ENCODE measurements around the gene LRP1B.

The LRP1B gene

DNA sequence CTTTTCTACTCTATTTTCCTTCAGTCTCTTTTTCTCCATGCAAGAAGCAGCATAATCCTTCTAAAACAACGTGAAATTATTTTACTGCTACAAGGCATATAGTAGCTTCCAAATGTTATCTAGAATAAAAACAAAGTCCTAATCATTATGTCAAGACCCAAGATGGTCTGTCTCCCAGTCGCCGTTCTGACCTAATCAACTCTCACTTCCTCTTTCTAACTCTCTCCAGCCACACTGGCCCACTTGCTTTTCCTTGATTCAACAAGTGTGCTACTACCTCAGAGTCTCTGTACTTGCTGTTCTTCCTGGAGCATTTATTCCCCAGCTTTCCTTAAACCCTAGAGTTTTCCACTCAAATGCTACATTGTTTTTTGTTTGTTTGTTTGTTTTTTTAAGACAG lies 1491.2 kb downstream of the LRP1B start:
- FAIRE-seq, result no peak

DNA sequence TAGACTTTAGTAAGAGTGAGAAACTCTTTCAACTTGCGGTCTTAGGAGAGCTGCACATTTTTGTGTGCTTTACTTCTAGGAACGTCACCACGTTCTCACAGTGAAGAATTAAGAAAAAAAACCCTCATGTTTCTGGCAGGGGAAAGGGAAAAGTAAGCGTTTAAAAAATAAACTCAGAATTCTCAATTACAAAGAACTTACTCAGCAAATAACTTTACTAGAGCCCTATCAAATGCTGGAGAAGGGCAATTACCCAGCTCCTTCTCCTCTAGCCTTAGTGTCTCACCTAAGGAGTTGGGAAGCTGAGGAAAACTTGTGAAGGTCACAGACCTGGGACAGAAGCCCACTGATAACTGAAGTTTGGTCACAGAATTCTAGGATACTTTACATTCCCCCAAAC lies 1500.3 kb downstream of the LRP1B start:
- no peak for FAIRE-seq

DNA sequence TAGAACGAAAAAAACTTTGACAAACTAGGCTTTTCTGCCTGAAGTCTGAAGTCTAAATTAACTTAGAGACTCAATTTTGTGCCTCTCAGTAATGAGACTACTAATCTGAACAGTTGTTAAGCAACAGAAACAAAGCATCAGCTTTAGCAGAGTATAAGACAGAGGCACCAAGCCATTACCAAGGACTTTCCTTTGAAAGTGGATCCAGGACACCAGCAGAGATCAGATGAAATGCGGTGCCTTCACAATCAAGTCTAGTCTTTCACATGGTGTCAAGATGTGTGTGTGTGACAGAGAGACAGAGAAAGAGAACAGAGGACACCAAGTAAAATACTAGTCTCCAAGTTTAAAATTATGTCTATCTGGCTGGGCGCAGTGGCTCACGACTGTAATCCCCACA lies 1502.9 kb downstream of the LRP1B start:
- FAIRE-seq, result no peak

DNA sequence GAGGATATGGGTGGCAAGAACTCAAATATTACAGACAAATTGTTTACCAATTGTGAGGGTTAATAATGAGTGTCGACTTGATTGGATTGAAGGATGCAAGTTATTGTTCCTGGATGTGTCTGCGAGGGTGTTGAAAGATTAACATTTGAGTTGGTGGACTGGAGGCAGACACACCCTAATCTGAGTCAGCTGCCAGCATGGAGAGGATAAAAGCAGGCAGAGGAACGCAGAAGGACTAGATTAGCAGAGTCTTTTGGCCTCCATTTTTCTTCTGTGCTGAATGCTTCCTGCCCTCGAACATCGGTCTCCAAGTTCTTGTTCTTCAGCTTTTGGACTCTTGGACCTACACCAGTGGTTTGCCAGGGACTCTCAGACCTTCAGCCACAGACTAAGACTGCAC lies 1503.7 kb downstream of the LRP1B start:
- FAIRE-seq, result no peak

DNA sequence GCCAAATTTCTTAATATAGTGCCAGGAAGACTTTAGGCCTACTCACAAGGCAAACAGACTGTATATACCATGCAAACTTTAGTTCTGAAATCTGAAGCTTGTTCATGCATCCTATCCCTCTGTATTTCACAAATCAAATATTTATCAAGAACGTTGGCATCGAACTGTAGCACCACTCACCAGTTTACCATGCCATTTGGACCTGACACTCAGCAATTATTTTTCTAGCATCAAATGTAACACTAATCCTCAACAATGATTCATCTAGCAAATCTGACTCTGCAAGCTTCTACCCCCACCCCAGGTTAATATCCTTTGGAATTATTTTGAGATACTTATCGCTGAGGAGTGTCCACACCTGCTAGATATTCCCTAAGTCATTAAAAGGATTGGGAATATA lies 1506.6 kb downstream of the LRP1B start:
- FAIRE-seq, result no peak

DNA sequence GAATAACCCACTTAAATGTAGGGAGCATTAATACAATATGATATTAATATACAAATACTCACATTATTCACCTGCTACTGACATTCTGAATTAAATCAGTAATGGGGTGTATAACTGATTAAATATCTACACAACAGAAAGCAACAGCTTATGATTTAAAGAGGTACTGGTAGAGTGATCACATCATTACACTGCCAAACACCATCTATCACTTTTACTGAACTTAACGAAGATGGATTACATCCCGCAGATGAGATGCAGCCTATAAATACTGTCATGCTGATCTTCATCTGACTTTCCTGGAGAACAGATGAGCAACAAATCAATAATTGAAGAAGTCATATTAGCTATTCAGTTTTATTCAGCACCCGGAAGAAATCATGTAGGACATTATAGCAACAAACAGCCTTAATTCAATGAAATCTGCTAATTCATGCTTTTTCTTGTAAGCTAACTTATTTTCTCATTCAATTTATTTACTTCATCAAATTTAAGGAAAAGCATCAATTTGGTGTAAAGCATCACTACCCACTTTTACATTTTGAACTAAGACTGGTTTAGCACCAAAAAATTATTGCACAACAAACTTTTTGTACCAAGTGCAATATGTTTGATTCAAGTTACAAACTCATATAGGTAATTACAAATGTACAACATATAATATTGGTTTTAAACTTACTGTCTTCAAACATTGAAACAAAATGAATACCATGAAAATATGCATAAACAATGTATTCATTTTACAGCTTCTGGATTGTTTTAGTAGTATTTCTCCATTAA lies 1509.0 kb downstream of the LRP1B start:
- no peak for FAIRE-seq

DNA sequence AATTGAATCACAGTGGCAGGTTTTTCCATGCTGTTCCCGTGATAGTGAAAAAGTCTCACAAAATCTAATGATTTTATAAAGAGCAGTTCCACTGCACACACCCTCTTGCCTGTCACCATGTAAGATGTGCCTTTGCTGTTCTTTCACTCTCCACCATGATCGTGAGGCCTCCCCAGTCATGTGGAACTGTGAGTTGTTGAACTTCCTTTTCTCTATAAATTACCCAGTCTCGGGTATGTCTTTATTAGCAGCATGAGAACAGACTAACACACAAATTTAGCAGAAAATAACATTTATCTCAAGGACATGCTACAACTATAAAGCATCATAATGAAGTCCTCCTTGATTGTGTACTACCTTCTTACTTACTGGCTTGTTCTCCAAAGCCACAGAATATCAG lies 1526.0 kb downstream of the LRP1B start:
- no peak for FAIRE-seq

DNA sequence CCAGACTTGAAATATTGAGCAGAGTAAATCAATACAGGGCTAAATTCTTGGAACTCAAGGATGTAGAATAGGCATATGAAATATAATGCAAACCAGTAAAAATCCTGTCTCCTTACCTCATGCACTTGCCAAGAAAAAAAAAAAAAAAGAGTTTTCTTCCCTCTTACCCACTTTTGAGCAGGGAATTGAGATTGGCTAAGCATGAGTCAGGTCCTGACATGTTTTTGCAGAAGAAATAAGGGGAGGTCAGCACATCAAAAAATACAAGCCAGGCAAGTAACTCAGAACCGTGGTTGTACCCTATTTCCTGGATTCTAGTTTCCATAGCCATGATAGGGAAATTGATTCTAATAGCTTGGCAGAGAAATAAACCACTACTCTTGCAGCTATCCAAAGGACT lies 1526.7 kb downstream of the LRP1B start:
- FAIRE-seq, result no peak

DNA sequence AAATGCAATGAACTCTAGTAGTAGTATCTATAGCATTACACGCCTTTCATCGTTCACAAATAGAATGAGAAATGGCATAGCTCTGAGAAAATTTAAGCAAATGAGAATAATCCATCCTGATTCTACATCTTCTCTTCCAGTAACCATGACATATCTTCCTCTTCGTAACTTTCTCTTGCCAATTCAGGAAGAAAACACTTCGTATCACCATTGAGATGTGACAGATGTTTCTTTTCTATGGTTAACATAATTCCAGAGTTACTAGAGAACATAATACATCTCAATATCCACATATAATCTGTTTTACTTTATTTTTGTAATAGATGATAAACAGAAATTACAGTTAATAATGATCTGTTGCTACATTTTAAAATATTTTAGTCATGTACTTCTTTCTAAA lies 1527.4 kb downstream of the LRP1B start:
- no peak for FAIRE-seq

DNA sequence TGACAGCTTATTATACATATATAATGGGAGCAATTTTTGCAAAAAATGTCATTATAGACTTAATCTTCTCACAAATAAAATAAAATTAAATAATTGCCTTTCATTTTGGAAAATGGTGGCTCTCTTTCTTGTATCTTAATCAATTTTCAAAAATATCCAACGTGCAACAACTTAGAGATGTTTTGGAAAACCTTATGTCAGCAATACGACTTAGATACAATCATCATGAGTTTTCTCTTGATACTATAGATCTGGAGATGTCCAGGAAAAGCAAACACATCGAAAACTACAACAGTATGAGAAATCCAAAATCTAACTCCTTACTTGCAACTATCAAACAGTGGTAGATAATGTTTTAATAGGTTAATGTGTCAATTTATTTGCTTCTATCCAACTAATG lies 1529.0 kb downstream of the LRP1B start:
- FAIRE-seq, result no peak

DNA sequence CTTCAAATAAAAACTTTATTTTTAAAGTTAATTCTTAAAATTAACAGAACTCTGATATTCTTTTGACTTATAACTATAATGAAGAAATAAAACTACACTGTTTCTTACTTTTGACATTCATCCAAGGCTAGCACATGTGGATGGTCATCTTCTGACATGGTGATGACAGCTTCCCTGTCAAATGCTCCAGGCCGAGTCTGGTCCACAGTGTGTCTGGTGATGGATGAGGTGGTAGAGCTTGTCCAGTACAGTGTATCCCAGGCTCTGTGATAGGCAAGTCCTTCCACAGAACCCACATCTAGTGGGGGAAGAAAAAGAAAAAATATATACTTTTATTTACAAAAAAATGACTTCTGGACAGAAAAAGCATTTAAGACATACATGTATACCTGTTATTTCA lies 1529.5 kb downstream of the LRP1B start:
- FAIRE-seq, result no peak

DNA sequence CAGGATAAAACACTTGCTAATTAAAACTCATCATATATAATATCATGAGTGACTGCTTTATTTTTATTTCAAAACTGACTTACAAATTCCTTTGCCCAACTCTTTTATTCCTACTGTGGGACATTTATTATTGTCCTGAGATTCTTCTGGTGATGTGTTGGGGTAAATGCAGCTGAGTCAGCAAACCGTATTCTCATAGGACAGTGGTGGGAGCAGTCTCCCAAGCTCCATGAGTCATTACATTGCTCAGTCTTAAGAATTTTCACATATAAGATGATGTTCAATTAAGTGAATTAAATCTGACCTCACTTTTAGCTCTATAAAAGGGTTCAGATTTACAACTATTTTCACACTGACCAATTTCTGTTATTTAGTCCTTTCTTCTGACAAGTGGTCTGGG lies 1530.7 kb downstream of the LRP1B start:
- no peak for FAIRE-seq

DNA sequence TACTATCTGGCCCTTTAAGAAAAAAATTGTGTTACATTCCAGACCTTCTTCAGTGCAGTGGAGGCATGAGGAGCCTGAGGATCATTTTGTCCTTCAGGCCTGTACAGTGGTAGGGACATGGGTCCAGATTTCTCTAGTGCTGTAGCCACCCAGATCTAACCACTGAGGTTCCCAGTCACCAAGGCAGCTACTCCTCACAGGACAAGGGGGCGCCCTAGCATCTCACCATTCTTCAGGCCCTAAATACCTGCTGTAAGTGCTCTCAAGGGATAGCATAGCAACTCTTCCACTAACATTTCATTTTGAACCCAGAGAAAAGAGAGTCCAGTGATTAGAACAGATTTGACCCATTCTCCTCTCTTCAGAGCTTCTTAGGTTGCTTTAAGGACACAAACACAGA lies 1533.0 kb downstream of the LRP1B start:
- no peak for FAIRE-seq

DNA sequence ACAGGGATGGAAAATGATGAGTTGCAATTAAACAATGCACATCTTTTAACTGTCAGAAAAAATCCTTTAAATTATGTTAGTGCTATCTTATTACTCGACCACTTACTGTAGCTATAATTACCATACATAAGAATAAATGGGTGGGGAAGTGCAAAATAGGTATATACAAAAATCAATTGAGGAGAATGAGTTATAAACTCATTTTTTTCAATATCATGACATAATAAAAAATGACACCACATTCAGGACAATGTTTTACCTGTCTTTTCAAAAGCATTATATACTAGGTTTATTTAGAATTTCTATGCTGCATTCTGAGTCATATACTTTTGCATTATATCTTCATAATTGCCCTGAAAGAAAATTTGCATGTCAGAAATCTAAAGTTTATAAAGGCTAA lies 1533.6 kb downstream of the LRP1B start:
- no peak for FAIRE-seq

DNA sequence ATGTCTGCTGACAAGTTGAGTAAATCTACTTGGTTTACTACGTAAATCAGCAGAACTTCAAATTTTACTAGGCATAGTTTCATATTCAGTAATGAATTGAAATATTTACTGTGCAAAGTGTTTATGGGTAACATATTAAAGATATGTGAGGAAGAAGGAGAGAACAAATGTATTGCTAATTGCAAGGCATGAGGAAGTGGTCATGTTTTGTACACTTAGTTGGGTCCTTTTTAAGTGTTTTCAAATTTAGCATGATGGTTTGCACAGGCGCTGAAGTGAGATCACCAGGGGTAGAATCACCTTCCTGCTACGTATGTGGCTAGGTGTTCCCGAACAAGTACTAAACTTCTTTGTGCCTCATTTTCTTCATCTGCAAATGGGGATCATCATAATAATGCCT lies 1534.4 kb downstream of the LRP1B start:
- no peak for FAIRE-seq

DNA sequence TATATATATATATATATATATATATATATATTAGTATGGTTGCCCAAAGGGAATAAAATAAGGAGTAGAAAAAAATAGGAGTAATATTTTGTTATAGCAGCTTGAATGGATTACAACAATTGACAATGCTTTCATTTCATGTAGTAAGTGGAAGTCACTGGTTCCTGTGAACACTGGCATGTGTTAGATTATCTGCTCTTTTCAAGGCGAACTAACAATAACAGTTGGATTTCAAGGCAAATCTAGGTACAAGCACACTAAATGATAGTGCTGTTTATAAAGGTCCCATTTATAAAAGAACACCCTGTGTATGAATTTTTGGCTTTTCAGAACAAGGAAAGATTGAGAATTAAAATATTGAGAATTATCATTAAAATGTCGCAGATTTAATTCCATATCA lies 1535.7 kb downstream of the LRP1B start:
- no peak for FAIRE-seq

DNA sequence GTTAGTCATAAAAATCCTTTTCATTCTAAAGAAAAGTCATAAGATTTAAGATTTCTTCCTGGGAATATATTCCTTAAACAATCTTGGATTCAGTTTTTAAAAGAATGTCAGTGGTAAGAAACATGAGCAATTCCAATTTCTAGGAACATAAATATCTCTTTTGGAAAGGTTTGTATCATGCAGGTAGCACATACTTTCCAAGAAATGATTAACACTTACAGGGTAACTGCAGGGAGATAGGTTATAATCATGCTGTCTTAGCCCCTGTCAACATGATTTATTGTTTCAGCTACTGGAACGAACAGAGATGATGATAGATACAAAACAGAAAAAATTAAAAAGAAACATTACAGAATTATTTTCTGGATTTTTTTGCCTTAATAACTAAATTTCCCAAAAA lies 1537.7 kb downstream of the LRP1B start:
- FAIRE-seq, result no peak

DNA sequence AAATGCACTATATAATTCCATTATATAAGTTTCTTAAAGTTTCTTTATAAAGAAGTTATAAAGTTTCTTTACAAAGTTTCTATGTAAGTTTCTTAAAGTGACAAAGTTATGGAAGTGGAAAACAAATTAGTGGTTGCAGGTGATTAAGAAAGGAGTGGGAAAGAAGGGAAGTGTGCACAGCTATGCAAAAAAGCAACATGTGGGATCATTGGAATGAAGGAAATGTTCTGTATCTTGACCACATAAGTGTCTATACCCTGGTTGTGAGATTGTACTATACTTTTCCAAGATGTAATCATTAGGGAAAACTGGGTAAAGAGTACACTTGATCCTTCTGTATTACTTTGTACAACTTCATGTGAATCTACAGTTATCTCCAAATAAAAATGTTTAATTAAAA lies 1541.1 kb downstream of the LRP1B start:
- FAIRE-seq, result no peak

DNA sequence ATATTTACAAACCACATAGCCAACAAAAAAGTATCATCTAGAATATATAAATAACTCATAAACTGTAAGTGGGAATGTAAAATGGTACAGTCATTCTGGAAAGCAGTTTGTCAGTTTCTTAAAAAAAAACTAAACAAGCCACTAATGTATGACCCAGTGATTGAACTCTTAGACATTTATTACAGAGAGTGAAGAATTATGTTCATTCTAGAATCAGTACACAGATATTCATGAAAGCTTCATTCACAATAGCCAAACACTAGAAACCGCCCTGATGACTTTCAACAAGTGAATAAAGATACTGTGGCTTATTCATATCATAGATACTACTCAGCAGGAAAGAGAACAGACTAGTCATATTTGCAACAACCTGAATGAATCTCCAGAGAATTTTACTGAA lies 1541.5 kb downstream of the LRP1B start:
- FAIRE-seq, result peak; percentile 8

DNA sequence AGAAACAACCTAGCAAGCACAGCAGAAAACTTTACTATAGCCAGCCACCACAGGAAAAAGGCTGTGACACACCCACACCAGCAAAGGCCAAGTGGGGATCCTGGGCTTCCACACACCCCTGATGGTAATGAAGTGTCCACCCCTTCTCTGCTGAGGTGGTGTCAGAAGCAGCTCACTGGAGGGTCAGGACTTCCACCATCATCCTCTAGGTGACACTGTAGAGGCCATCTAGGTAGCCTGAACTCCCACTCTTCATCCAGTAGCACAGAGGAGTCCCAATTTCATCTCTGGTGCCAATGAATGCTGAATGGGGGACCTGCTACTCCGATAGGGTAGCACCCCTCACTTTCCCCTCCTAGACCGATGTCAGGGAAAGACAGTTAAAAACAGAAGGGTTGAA lies 1544.4 kb downstream of the LRP1B start:
- FAIRE-seq, result no peak

DNA sequence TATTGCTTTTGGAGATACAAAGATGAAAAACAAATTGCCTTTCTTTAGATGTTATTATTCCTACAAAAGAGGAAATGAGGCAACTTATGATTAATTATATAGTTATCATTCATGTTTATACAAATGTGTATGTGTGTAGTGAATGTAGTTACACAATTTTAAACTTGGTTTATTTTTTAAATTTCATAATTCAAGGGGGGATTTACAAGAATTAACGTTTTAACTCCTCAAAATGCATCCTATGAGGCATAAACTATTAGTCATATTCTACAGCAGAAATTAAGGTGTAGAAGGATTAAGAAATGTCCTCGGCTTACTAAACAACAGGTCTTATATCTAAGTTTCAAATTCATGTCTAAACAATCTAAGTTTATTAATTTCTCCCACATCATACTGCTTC lies 1545.8 kb downstream of the LRP1B start:
- no peak for FAIRE-seq

DNA sequence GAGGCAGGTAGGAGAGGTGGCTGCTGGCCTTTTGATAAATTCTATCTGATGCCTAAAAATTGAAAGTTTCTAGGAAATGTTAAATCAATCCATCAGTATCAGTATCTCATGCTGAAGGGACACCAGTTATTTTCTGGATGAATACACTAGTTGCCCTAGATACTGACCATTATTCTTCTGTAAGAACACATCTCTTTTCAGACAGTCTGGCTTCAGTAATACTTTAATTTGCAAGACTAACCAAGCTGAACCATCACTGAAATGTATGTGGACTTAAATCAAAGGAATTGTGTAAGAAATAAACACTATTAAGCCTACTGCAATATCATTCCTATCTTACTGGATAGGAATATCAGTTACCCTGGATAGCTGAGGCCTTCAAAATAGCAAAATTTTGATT lies 1546.3 kb downstream of the LRP1B start:
- no peak for FAIRE-seq

DNA sequence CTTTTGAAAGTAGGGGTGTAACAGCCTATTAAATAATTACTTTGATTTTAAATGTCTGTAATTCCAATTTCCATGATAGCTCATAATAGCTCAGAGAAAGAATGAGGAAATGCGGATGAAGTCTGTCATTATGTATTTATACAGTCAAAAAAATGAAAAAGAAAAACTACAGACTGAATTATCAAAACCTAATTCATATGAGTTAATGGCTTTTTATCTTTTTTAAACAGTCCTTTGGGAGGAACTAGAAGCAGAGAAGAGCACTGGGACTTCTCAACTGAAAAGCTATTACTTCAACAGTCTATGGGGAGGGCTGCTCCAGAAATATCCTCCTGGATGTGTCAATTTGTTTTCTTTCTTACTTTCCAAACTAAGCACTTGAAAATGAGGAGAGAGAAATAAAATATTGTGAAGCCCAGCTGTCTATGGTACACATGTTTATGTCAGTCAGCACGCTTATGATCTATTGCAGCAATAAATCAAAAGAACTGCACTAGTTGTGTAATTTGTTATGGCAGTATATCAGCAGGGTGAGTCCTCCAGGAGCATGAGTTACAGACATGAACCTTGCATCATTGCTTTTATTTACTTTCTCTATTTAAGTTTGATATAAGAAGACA lies 1550.2 kb downstream of the LRP1B start:
- no peak for FAIRE-seq

DNA sequence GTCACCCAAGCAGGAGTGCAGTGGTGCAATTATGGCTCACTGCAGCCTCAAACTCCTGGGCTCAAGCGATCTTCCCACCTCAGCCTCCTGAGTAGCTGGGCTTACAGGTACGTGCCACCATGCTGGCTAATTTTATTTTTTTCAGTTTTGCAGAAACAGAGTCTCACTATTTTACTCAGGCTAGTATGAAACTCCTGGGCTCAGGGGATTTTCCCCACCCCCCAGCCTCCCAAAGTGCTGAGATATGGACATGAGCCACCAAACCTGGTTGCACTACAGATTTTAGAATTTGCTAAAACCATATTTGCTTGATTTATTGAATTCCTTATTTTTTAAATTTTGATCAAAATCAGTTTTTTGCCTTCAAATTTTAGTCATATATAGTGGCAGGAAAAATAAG lies 1553.4 kb downstream of the LRP1B start:
- no peak for FAIRE-seq

DNA sequence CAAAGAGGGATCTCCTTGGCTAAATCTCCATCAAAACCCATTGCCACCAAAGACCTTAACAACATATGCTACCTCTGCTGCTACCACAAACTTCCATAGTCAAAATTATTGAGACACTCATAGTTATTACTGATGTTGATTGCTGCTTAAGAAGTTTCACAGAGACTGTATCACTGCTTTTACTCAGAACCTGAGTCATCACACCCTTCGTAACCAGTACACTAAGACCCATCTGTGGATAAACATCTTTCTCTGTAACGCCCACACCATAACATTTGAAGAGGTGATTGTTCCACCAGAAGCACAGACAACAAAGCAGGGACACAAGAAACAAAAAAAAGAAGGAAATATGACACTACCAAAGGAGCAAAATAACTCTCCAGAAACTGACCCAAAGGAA lies 1563.1 kb downstream of the LRP1B start:
- FAIRE-seq, result no peak

Data from endometrium (tissue), 2 donors.